WTC11 (cell line): Measurements from ENCODE around the gene FOCAD.

Source experiments
- CTCF ChIP-seq: fragments of 200-600 bp; IDR thresholded peaks from 2 replicates; pipeline ENCODE4 v1.8.0; 2022; ENCODE audit warnings: antibody characterized with exemption
- FOXJ3 ChIP-seq: sonication (generic); formaldehyde crosslinking; IDR thresholded peaks from 2 replicates; pipeline ENCODE4 v1.9.0; 2021; ENCODE audit warnings: missing genetic modification reagents, mild to moderate bottlenecking, borderline replicate concordance
- NR3C1 ChIP-seq: sonication (generic); formaldehyde crosslinking; conservative IDR thresholded peaks from 2 replicates; pipeline ENCODE4 v1.8.1; 2023; ENCODE audit warnings: low read depth, mild to moderate bottlenecking, missing genetic modification reagents
- OVOL2 ChIP-seq: fragments of 250-450 bp; sonication (Bioruptor Pico); IDR thresholded peaks from 2 replicates; pipeline ENCODE4 v1.9.0; 2021; ENCODE audit warnings: mild to moderate bottlenecking, borderline replicate concordance
- PREB ChIP-seq: sonication (generic); formaldehyde crosslinking; IDR thresholded peaks from 2 replicates; pipeline ENCODE4 v1.8.1; 2022; ENCODE audit warnings: mild to moderate bottlenecking, missing genetic modification reagents, moderate library complexity, borderline replicate concordance
- RELA ChIP-seq: sonication (generic); formaldehyde crosslinking; IDR thresholded peaks from 2 replicates; pipeline ENCODE4 v1.8.1; 2022; ENCODE audit warnings: missing genetic modification reagents, mild to moderate bottlenecking, borderline replicate concordance
- SP1 ChIP-seq: sonication (generic); formaldehyde crosslinking; conservative IDR thresholded peaks from 2 replicates; pipeline ENCODE4 v1.8.1; 2022; ENCODE audit warnings: missing genetic modification reagents
- TEAD4 ChIP-seq: sonication (generic); formaldehyde crosslinking; IDR thresholded peaks from 2 replicates; pipeline ENCODE4 v1.8.0; 2022; ENCODE audit warnings: mild to moderate bottlenecking, missing genetic modification reagents
- ZBTB21 ChIP-seq: sonication (generic); formaldehyde crosslinking; IDR thresholded peaks from 2 replicates; pipeline ENCODE4 v1.8.1; 2023; ENCODE audit warnings: mild to moderate bottlenecking, missing genetic modification reagents, borderline replicate concordance

- TF ChIP-seq CTCF (no peak), PREB (CRISPR knock-in tag) (no peak), NR3C1 (CRISPR knock-in tag) (no peak), TEAD4 (no peak), ZBTB21 (CRISPR knock-in tag) (no peak), OVOL2 (no peak), SP1 (CRISPR knock-in tag) (no peak), RELA (no peak), FOXJ3 (CRISPR knock-in tag) (no peak)
Measured at GRCh38 chr9:20775683-20776082, 91.6 kb downstream of the FOCAD start.
